ENCODE measurements around the gene MAD2L1BP. TPM values are rescaled to one million over a fixed set of nuclear protein-coding genes. Genes with fewer than 3 reads are reported as not detected.
"Not testable (repeated sequence)": the region's sequence is repeated elsewhere in the genome, so short reads cannot be mapped to it uniquely, and the experiment has no call there.

MAD2L1BP gene
- total RNA-seq, 3 donors from 2014 or later = 32.1 to 32.7 (median 32.3) TPM

DNA sequence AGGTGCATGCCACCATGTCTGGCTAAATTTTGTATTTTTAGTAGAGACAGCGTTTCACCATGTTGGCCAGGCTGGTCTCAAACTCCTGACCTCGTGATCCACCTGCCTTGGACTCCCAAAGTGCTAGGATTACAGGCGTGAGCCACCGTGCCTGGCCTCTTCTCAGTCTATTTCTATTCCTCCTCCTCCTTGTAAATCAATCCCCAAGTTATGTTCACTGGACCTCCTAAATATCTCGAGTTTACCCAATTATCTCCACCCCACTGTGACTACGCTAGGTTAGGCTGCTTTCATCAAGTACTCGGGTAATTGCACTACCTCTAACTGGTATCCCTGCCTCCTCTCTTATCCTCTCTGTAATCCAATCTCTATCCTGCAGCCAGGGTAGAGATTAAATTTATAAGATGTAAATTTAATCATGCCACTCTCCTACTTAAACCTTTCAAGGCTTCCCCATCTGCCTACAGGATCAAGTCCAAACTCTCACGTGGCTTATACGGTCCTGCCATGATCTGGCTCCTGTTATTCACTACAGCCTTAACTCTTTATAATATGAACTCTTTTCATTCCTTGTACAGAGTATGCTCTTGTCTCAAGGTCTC is 837 bp upstream of the MAD2L1BP start:
- Mint-ChIP-seq H3K4me1 (ENCODE audit: low read depth) (peaks cover 42% of the 10 kb centered on the region), H3K4me3 (peak overlapping the region; percentile 99), H3K36me3 (ENCODE audit: insufficient read depth) (peaks cover 10% of the 10 kb centered on the region), H3K9me3 (no peaks in the 10 kb centered on the region), H3K27me3 (ENCODE audit: low read depth) (no peaks in the 10 kb centered on the region)
- ATAC-seq (no peak), DNase-seq (no peak)

DNA sequence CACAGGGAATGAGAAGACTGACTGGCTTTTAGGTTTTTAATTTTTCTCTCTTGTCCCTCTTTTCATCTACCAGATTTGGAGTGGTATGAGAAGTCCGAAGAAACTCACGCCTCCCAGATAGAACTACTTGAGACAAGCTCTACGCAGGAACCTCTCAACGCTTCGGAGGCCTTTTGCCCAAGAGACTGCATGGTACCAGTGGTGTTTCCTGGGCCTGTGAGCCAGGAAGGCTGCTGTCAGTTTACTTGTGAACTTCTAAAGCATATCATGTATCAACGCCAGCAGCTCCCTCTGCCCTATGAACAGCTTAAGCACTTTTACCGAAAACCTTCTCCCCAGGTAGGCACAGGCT is 644 bp downstream of the MAD2L1BP start:
- peaks cover 42% of the 10 kb centered on the region for H3K4me1 Mint-ChIP-seq (ENCODE audit: low read depth)
- DNase-seq (no peak), ATAC-seq (peak; percentile 7 to 16)
- H3K27me3 Mint-ChIP-seq (ENCODE audit: low read depth) = no peaks in the 10 kb centered on the region
- H3K36me3 Mint-ChIP-seq (ENCODE audit: insufficient read depth) = peaks cover 18% of the 10 kb centered on the region
- no peaks in the 10 kb centered on the region for H3K9me3 Mint-ChIP-seq
- H3K4me3 Mint-ChIP-seq = peak overlapping the region; percentile 99

DNA sequence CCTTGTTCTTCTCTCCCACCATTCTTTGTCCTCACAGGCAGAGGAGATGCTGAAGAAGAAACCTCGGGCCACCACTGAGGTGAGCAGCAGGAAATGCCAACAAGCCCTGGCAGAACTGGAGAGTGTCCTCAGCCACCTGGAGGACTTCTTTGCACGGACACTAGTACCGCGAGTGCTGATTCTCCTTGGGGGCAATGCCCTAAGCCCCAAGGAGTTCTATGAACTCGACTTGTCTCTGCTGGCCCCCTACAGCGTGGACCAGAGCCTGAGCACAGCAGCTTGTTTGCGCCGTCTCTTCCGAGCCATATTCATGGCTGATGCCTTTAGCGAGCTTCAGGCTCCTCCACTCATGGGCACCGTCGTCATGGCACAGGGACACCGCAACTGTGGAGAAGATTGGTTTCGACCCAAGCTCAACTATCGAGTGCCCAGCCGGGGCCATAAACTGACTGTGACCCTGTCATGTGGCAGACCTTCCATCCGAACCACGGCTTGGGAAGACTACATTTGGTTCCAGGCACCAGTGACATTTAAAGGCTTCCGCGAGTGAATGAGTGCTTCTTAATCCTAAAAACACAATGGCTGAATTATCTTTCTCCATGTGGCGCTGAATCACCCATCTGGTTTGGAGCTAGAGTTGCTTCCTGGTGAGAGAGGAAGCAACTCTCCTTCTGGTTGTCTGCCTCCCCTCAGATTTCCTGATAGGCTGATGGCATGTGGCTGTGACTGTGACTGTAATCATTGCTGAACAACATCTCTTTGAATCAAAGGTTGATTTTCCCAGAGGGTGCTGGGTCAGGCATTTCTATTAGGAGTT is 4.6 kb downstream of the MAD2L1BP start:
- peak overlapping the region; percentile 35 for H3K4me3 Mint-ChIP-seq
- ATAC-seq (no peak), DNase-seq (no peak)
- no peaks in the 10 kb centered on the region for H3K9me3 Mint-ChIP-seq
- peaks cover 28% of the 10 kb centered on the region for H3K36me3 Mint-ChIP-seq (ENCODE audit: insufficient read depth)
- H3K27me3 Mint-ChIP-seq (ENCODE audit: low read depth) = no peaks in the 10 kb centered on the region
- H3K4me1 Mint-ChIP-seq (ENCODE audit: low read depth) = peaks cover 37% of the 10 kb centered on the region

DNA sequence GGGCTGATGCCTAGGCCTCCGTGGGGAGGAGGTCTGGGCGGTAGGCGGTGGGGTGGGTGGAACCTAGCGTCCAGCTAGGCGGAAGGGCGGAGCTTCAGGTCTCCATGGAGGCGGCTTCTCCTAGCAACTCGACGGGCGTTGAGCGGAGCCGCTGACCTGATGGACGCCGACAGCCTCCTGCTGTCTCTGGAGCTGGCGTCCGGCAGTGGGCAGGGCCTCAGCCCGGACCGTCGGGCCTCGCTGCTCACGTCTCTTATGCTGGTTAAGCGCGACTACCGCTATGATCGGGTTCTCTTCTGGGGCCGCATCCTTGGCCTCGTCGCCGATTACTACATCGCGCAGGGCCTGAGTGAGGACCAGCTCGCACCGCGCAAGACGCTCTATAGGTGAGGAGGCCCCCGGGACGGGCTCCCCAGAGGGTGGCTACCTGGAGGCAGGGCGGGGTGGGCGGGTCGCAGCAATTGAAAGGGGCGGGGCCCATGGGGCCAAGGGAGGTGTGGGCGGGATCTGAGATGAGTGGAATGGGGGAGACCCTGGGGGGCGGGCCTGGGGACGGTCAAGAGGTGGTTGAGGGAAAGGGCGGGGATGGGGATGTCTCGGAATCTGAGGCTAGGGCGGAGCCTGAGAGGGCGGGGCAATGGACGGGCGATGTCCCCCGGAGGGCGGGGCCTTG is 9.4 kb downstream of the MAD2L1BP start, which contains the start of gene RSPH9:
RSPH9 (plus strand) TSS at position 97 of the 673 bp plus-strand sequence; CDS start at position 160, 63 bp downstream.
- peaks cover 12% of the 10 kb centered on the region for H3K4me1 Mint-ChIP-seq (ENCODE audit: low read depth)
- H3K4me3 Mint-ChIP-seq = peak within 1 kb of the TSS; percentile 77
- DNase-seq (peak; percentile 54), ATAC-seq (peak; percentile 85 to 86)
- H3K27me3 Mint-ChIP-seq (ENCODE audit: low read depth) = no peaks in the 10 kb centered on the region
- peaks cover 16% of the 10 kb centered on the region for H3K36me3 Mint-ChIP-seq (ENCODE audit: insufficient read depth)
- H3K9me3 Mint-ChIP-seq = no peaks in the 10 kb centered on the region

DNA sequence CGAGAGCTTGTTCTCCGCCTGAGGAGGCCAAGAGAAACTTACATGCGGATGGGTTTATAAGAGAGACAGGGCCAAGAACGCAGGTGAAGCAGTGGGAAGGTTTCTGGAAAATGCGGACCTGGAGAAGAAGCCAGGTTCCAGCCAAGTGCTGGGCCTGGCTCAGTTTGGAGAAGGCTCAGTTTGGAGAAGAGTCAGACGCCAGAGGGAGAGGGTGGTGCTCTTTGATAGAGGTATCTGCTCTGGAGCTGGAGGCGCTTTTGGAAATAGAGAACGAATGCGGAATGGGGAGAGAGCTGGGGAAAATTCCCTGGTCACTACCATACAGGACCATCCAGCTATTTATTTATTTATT is 9.9 kb downstream of the MAD2L1BP start:
- DNase-seq = no peak
- H3K4me3 Mint-ChIP-seq = peak overlapping the region; percentile 77
- no peaks in the 10 kb centered on the region for H3K9me3 Mint-ChIP-seq
- no peaks in the 10 kb centered on the region for H3K27me3 Mint-ChIP-seq (ENCODE audit: low read depth)
- ATAC-seq = peak in 1 of 2 donors; percentile 17
- H3K36me3 Mint-ChIP-seq (ENCODE audit: insufficient read depth) = peaks cover 11% of the 10 kb centered on the region
- H3K4me1 Mint-ChIP-seq (ENCODE audit: low read depth) = peaks cover 7% of the 10 kb centered on the region

DNA sequence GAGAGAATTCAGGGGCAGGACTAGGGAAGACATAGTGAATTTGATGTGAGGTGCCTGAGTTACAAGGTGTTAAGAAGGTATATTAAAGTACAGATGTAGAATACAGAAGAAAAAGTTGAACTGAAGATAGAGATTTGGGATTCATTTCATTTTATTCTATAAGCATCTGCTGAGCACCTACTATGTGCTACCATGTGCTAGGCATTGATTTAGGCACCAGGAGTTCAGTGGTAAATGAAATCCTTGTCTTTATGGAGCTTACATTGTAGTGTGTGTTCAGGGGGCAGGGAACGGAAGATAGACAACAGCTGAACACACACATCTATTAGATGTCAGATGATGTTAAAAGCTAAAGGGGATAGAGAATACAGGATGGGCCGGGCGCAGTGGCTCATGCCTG is 12.0 kb downstream of the MAD2L1BP start:
- Mint-ChIP-seq H3K9me3 (no peaks in the 10 kb centered on the region), H3K36me3 (ENCODE audit: insufficient read depth) (peaks cover 6% of the 10 kb centered on the region), H3K4me1 (ENCODE audit: low read depth) (peaks cover 4% of the 10 kb centered on the region)

DNA sequence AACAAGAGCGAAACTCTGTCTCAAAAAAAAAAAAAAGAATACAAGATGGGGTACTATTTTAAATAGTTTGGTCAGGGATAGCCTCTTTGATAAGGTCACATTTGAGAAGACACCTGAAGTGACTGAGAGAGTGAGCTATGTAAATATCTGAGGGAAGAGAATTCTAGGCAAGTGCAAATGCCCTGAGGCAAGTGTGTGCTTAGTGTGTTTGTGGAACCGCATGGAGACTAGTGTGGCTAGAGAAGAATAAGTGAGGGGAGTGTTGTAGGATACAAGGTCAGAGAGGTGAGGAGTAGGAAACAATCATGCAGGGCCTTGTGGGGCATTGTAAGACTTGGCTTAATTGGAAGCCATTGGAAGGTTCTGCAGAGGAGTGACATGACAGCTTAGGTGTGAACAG is 12.6 kb downstream of the MAD2L1BP start:
- no peaks in the 10 kb centered on the region for H3K27me3 Mint-ChIP-seq (ENCODE audit: low read depth)
- H3K4me1 Mint-ChIP-seq (ENCODE audit: low read depth) = peaks cover 4% of the 10 kb centered on the region
- no peak overlapping the region for H3K4me3 Mint-ChIP-seq
- no peak for ATAC-seq
- no peak for DNase-seq
- no peaks in the 10 kb centered on the region for H3K36me3 Mint-ChIP-seq (ENCODE audit: insufficient read depth)
- H3K9me3 Mint-ChIP-seq = no peaks in the 10 kb centered on the region

More for the DNA sequence above, 12.0 kb downstream of the MAD2L1BP start:
- no peak for DNase-seq
- no peak overlapping the region for H3K4me3 Mint-ChIP-seq
- H3K27me3 Mint-ChIP-seq (ENCODE audit: low read depth) = no peaks in the 10 kb centered on the region
- ATAC-seq = no peak

DNA sequence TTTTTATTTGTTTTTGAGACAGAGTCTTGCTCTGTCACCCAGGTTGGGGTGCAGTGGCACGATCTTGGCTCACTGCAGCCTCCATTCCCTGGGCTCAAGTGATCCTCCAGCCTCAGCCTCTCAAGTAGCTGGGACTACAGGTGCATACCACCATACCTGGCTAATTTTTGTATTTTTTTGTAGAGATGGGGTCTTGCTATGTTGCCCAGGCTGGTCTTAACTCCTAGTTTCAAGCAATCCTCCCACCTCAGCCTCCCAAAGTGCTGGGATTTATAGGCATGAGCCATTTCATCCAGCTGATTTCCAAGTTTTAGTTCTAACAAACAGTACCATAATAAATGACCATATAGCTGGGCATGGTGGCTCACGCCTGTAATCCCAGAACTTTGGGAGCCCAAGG is 17.2 kb downstream of the MAD2L1BP start:
- H3K9me3 Mint-ChIP-seq; DNase-seq; H3K4me3 Mint-ChIP-seq; ATAC-seq; H3K27me3 Mint-ChIP-seq (ENCODE audit: low read depth); H3K36me3 Mint-ChIP-seq (ENCODE audit: insufficient read depth); H3K4me1 Mint-ChIP-seq (ENCODE audit: low read depth): not testable (repeated sequence)

DNA sequence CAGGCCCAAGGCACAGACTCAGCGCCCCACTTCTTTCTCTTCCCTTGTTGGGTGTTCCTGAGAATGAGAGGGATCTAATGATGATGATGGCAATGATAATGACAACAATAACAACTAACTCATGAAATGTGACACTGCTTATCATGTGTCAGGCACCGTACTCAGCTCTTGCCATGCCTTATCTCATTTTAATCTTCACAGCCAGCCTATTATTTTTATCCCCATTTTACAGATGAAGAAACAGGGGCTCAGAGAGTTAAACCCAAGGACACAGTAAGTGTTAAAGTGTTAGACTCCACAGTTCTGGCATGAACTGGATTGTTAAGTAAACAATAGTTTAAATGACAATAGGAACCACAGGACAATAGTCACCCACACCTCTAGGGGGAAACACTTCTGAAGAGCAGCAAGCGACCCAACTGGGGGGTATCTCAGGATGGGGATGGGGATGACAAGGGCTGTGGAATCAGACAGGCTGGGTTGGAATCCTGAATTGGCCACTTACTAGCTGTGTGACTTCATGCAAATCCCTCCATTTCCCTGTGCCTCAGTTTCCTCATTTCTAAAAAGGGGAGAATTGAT is 21.7 kb downstream of the MAD2L1BP start:
- Mint-ChIP-seq H3K36me3 (ENCODE audit: insufficient read depth) (no peaks in the 10 kb centered on the region), H3K4me1 (ENCODE audit: low read depth) (no peaks in the 10 kb centered on the region), H3K4me3 (no peak overlapping the region), H3K27me3 (ENCODE audit: low read depth) (no peaks in the 10 kb centered on the region), H3K9me3 (no peaks in the 10 kb centered on the region)
- no peak for ATAC-seq
- no peak for DNase-seq

DNA sequence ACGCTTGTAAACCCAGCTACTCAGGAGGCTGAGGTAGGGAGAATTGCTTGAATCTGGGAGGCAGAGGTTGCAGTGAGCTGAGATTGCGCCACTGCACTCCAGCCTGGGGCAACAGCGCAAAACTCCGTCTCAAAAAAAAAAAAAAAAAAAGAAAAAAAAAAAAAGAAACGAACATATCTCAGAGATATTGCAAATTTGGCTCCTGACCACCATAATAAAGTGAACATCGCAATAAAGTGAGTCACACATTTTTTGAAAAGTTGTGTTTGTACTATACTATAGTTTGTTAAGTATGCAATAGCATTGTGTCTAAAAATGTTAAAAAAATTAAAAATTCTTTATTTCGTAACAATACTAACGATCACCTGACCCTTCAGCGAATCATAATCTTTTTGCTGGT is 22.5 kb downstream of the MAD2L1BP start:
- no peak for ATAC-seq
- Mint-ChIP-seq H3K36me3 (ENCODE audit: insufficient read depth) (no peaks in the 10 kb centered on the region), H3K4me1 (ENCODE audit: low read depth) (no peaks in the 10 kb centered on the region), H3K4me3 (no peak overlapping the region), H3K9me3 (no peaks in the 10 kb centered on the region), H3K27me3 (ENCODE audit: low read depth) (no peaks in the 10 kb centered on the region)
- no peak for DNase-seq

DNA sequence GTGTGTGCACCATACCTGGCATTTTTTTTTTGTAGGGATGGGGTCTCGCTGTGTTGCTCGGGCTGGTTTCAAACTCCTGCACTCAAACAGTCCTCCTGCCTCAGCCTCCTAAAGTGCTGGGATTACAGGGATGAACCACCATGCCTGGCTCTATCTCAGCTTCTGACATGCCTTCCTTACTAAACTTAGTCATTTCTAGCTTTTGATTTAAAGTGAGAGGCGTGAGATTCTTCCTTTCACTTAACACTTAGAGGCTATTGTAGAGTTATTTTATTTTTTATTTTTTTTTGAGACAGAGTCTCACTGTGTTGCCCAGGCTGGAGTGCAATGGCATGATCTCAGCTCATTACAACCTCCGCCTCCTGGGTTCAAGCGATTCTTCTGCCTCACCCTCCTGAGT is 27.3 kb downstream of the MAD2L1BP start:
- not testable (repeated sequence) for H3K36me3 Mint-ChIP-seq (ENCODE audit: insufficient read depth); H3K4me1 Mint-ChIP-seq (ENCODE audit: low read depth); H3K9me3 Mint-ChIP-seq; DNase-seq; H3K4me3 Mint-ChIP-seq; H3K27me3 Mint-ChIP-seq (ENCODE audit: low read depth)
- peak in 1 of 2 donors; percentile 16 for ATAC-seq

DNA sequence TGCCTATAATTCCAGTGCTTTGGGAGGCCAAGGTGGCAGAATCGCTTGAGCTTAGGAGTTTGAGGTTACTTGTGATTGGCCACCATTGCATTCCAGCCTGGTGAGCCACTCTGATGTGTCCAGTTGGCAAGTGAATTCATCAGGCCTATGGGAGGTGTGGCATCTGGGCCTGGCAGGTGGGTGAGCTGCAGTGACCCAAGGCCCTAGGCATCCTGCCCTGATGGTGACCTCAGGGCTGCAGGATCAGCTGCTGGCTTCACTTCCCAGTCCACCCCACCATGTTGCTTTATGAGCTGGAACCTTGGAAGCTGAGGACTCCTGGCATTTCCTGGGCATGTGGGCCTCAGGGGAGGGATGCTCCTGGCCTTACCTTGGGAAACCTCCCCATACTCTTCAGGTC is 29.7 kb downstream of the MAD2L1BP start:
- ATAC-seq = no peak
- Mint-ChIP-seq H3K4me1 (ENCODE audit: low read depth) (peaks cover 21% of the 10 kb centered on the region), H3K9me3 (no peaks in the 10 kb centered on the region), H3K4me3 (no peak overlapping the region), H3K36me3 (ENCODE audit: insufficient read depth) (peaks cover 3% of the 10 kb centered on the region), H3K27me3 (ENCODE audit: low read depth) (no peaks in the 10 kb centered on the region)
- DNase-seq = no peak

DNA sequence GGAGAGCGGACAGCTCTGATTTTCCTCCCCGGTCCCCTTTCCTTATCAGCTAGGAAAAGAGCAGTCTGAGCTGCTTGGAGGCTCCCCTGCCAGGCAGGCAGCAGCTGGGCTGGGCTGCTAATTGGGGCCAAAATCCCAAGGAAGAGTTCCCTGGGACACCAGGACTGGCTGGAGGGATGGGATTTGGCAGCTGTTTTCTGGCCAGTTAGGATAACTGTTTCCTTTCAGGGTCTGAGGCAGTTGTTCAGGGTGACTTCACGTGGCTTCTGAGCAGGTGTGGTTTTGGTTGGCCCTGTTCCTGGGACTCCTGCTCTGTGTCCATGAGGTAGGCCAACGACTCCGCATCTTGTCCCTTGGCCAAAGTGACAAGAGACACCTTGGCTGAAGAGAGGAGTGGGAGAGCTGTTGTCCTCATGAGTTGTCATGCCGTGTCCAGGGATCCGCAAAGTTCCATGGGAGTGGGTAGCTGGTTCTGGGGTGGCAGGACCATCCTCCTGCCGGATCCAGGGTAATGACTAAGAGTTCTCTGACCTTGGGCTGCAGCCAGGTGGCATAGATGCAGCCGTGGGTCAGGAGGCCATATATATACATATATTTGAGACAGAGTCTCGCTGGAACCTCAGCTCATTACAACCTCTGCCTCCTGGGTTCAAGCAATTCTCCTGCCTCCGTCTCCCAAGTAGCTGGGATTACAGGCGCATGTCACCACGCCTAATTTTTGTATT is 30.7 kb downstream of the MAD2L1BP start:
- Mint-ChIP-seq H3K36me3 (ENCODE audit: insufficient read depth) (peaks cover 9% of the 10 kb centered on the region), H3K4me3 (no peak overlapping the region), H3K4me1 (ENCODE audit: low read depth) (peaks cover 22% of the 10 kb centered on the region), H3K9me3 (no peaks in the 10 kb centered on the region), H3K27me3 (ENCODE audit: low read depth) (no peaks in the 10 kb centered on the region)
- ATAC-seq (no peak), DNase-seq (no peak)

Measured in activated T-cell treated with anti-CD3 and anti-CD28 coated beads, Interleukin-2, amount 50 U/mL, for 4 hours (primary cell).